ENCODE measurements around the gene ZDHHC4. TPM values are rescaled to one million over a fixed set of nuclear protein-coding genes. Genes with fewer than 3 reads are reported as not detected.

The ZDHHC4 gene
- total and polyA plus RNA-seq, 9 of the 15 experiments (the other 6 are each of a cell fraction or from before 2014, with no cell fraction given): 33.4 to 106 (median 58.3) TPM

GRCh38 chr7:6589829-6590644 is 12.8 kb downstream of the ZDHHC4 start, which contains the start of gene INTS15 (continued):
- TF ChIP-seq HINFP (tag; conservative IDR thresholded peaks at IDR 0.05; ENCODE audit: low read depth): no peak
- peak; percentile 98; the same call in 1 of the 2 replicates for TF ChIP-seq MTA3 (IDR thresholded peaks at IDR 0.05; ENCODE audit: borderline replicate concordance)
- TF ChIP-seq TSHZ1 (CRISPR knock-in tag; IDR thresholded peaks at IDR 0.05): no peak
- no peak for TF ChIP-seq MEF2A (IDR thresholded peaks at IDR 0.05; ENCODE audit: control insufficient read depth, low read depth, low read length)
- peak in 2 of 3 experiments; percentile 62 to 82; a peak in 3 of 6 replicates for TF ChIP-seq ZBTB11 (CRISPR knock-in tag; IDR thresholded peaks at IDR 0.05)
- TF ChIP-seq TAF1 (IDR thresholded peaks at IDR 0.05; ENCODE audit: control insufficient read depth, extremely low read depth, insufficient read depth, low read length, severe bottlenecking): peak; percentile 95
- no peak for TF ChIP-seq ZFP91 (CRISPR knock-in tag; IDR thresholded peaks at IDR 0.05)
- no peak for TF ChIP-seq ZNF584 (CRISPR knock-in tag; IDR thresholded peaks at IDR 0.05; ENCODE audit: low read depth)
- no peak for TF ChIP-seq RBM39 (optimal IDR thresholded peaks at IDR 0.05; ENCODE audit: low read depth, low read length)
- peak; percentile 30; the same call in 1 of the 2 replicates for TF ChIP-seq ESRRA (IDR thresholded peaks at IDR 0.05; ENCODE audit: borderline replicate concordance, low read depth)
- TF ChIP-seq HOXB6 (CRISPR knock-in tag; IDR thresholded peaks at IDR 0.05; ENCODE audit: borderline replicate concordance): no peak
- no peak for TF ChIP-seq MIER1 (IDR thresholded peaks at IDR 0.05; ENCODE audit: low read depth)
- TF ChIP-seq TEAD4 (IDR thresholded peaks at IDR 0.05; ENCODE audit: low read length): no peak
- TF ChIP-seq TEAD4 (CRISPR knock-in tag; IDR thresholded peaks at IDR 0.05; ENCODE audit: borderline replicate concordance): no peak
- TF ChIP-seq SETDB1 (IDR thresholded peaks at IDR 0.05; ENCODE audit: low read length): no peak
